ENCODE results near the gene COX8A. TPM values are rescaled to one million over a fixed set of nuclear protein-coding genes. Genes with fewer than 3 reads are reported as not detected.
A peak's percentile ranks its signal among the peaks of the same experiment; 100 is the strongest.
"Not testable (repeated sequence)": the region's sequence is repeated elsewhere in the genome, so short reads cannot be mapped to it uniquely, and the experiment has no call there.

COX8A gene, protein sequence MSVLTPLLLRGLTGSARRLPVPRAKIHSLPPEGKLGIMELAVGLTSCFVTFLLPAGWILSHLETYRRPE
- total RNA-seq: 288 and 310 TPM in 2 replicates

- DNase-seq (ENCODE audit: extremely low read depth, low read depth, low spot score): peak; percentile 99
These were observed at the start of gene COX8A for GRCh38 chr11:63974259-63975143. TSS of gene COX8A (plus strand) at chr11:63974620. CDS start at chr11:63974681, 61 bp downstream.

GRCh38 chr11:63929616-63930015 is 44.8 kb upstream of the COX8A start:
- DNase-seq (ENCODE audit: extremely low read depth, low read depth, low spot score): no peak

DNA sequence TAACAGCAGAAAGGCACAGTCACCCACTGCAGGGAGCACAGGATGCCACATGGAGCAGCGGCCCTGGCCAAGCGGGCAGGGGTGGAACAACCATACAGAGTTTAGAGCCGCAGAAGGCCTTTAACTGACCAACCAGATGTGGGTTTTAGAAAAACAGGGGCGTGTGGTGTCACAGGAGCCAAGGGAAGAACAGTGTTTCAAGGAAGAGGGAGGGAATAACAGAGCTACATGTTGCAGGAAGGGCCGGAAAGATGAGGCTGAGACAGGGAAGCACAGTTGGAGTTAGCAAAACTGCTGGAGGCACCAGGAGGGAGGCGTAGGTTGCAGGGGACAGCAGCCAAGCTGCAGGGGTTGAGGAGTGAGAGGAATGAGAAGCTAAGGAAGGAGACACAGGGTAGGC is 43.4 kb upstream of the COX8A start:
- no peak for DNase-seq (ENCODE audit: extremely low read depth, low read depth, low spot score)

GRCh38 chr11:63931876-63932275 is 42.5 kb upstream of the COX8A start:
- no peak for DNase-seq (ENCODE audit: extremely low read depth, low read depth, low spot score)

DNA sequence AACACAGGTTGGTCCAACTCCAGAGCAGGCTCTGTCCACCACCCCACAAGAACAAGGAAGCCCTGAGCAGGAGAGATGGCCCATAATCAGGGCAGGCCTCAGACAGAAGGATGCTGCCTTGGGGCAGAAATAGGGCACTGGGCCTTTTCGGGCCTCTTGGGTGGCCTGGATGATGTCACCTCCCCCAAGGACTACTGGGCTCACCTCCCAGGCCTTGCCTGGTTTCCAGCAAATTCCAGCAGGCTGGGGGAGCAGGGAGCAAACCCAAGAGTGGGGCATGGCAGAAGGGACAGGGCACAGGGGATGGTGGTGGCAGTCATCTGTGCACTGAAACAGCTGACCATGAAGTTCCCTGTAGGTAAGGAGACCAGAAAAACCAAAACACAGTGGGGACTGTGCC is 41.0 kb upstream of the COX8A start:
- DNase-seq (ENCODE audit: extremely low read depth, low read depth, low spot score): no peak

- DNase-seq (ENCODE audit: extremely low read depth, low read depth, low spot score): no peak
These were observed 36.5 kb upstream of the COX8A start for GRCh38 chr11:63937713-63938478.

DNA sequence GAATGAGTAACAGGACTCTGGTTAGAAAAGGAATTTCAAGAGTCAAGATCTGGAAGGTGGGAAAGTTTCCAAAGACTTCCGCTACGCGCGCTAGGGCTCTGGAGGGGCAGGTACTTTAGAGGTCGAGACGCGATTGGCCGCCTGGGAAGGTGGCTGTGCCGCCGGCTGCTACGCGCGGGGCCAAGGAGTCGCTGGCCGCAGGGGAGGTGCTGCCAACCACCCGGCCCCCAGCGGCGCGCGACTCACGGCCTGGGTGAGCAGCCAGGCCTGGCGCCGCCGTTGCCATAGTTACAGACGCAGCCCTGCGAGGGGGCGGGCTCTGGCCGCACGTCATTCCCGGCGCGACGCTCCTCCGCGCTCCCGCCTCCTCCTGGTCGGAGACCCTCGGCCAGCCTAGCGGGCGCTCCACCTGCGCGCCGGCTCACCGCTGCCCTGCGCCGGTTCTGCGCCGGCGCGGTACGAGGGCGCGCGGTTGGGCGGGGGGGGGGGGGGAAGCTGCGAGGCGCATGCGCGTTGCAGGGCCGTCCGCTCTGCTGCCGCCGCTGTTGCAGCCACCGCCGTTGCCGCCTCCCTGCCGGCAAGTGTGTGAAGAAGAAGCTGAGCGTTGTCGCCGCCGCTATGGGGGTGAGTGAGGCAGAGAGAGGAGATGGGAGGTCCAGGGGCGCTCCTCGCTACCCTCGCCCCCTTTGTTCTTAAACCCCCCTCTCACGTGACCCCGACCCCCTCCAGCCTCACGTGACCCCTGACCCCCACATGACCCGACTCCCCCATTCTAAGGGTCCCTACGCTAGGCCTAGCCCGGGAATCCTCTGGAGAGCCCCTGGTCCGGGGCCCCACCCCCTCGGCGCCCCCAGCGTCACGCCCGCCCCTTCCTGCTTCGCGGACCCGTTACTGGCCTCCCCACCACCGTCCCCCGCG is 35.7 kb upstream of the COX8A start, which contains the start of gene NAA40:
Gene NAA40 (plus strand): TSS at position 524 of the 918 bp plus-strand sequence. CDS start 95 bp downstream, at position 619.
- peak; percentile 37 for DNase-seq (ENCODE audit: extremely low read depth, low read depth, low spot score)

DNA sequence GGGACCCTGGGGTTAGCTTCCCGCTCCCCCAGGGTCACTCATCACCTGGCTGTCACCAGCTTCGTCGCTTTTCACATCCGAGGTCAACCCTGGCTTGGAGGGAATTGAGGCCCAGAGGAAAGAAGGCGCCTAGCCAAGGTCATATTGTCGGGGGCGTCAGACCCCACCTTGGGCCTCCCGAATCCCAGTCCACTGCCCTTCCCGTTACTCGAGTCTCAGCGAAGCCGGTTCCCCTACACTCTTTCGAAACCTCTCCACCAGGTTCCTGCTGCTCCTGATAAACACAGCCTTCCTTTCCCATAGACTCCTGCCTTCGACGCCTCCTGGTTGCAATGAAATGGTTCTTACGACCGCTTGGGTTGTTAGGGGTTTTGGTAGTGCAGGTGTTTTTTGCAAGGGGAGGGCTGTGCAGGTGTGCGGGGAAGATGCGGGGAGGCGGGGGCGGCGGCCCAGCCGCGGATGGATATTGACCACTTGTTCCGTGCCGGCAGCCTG is 35.0 kb upstream of the COX8A start:
- DNase-seq (ENCODE audit: extremely low read depth, low read depth, low spot score): no peak

- no peak for DNase-seq (ENCODE audit: extremely low read depth, low read depth, low spot score)
These were observed 33.6 kb upstream of the COX8A start for GRCh38 chr11:63940786-63941185.

- no peak for DNase-seq (ENCODE audit: extremely low read depth, low read depth, low spot score)
These were observed 32.5 kb upstream of the COX8A start for GRCh38 chr11:63941901-63942300.

DNA sequence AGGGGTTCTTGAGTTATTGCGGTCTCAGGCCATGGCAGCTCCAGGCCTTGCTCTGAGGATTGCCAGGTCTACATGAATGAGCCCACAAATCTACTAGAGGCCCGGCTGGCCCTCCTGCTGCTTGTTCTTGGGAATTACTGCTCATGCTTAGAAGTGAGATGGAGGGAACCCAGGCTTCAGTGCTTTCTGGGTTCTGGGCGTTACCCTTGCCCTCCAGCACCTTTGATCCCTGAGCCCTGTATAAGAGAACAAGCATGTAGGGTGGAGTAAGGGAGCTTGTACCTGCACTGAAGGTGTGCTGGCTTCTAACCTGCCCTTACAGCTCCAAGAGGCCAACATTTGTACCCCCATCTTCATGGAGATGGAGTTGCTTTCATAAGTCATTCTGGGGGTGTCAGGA is 31.6 kb upstream of the COX8A start:
- DNase-seq (ENCODE audit: extremely low read depth, low read depth, low spot score): no peak

- no peak for DNase-seq (ENCODE audit: extremely low read depth, low read depth, low spot score)
These were observed 29.4 kb upstream of the COX8A start for GRCh38 chr11:63944987-63945386.

DNA sequence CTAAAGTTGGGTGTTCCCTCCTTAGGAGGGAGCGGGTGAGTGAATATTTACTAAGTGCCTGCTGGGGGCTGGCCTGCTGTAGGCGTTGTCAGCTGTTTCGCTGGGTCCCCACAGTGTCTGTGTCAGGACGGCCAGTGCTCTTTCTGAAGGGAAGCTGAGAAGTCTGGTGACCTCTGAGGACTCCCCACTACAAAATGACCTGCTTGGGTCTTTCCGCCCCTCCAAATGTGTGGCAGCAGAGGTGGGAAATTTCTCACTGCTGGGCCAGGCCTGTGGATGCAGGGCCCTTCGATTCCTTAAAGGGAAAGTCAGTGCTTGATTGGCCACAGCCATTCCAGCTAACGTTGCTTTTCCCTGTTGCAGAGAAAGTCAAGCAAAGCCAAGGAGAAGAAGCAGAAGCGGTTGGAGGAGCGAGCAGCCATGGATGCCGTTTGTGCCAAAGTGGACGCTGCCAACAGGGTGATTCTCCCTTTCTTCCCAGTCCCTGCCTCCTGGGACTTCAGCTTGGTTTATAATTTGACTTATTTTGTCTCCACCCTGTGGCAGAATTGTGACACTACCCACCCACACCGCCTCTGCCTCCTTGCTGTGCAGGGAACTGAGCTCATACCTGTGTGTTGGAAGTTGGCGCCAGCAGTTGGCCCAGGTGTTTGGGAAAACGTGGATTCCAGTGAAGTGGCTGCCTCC is 28.8 kb upstream of the COX8A start:
- DNase-seq (ENCODE audit: extremely low read depth, low read depth, low spot score): no peak

- no peak for DNase-seq (ENCODE audit: extremely low read depth, low read depth, low spot score)
These were observed 22.5 kb upstream of the COX8A start for GRCh38 chr11:63951779-63952536.

GRCh38 chr11:63952570-63952969 is 21.9 kb upstream of the COX8A start:
- no peak for DNase-seq (ENCODE audit: extremely low read depth, low read depth, low spot score)

- no peak for DNase-seq (ENCODE audit: extremely low read depth, low read depth, low spot score)
These were observed 16.4 kb upstream of the COX8A start for GRCh38 chr11:63958008-63958407.

GRCh38 chr11:63961608-63962412 is 12.6 kb upstream of the COX8A start:
- DNase-seq (ENCODE audit: extremely low read depth, low read depth, low spot score): no peak

DNA sequence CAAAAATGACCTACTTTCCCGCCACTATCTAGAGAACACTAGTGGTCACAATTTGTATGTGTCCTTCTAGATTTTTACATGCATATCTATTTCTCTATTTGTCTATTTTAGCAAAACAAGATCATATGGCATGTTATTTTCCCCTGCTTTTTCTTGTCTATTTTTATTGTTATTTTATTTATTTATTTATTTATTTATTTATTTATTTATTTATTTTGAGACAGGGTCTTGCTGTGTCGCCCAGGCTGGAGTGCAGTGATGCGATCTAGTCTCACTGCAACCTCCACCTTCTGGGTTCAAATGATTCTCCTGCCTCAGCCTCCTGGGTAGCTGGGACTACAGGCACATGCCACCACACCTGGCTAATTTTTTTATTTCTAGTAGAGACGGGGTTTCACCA is 10.5 kb upstream of the COX8A start:
- not testable (repeated sequence) for DNase-seq (ENCODE audit: extremely low read depth, low read depth, low spot score)

All from glomerular endothelial cell (primary cell).